HCT116 (cell line): ENCODE measurements around the gene NAA80. TPM values are rescaled to one million over a fixed set of nuclear protein-coding genes. Genes with fewer than 3 reads are reported as not detected.

ENCODE experiments used
- ATAC-seq: fragments of 200-7000 bp; cut with Tn5 transposase; 2 replicates; pipeline ENCODE4 v1.9.1; 2020; ENCODE audit warnings: mild to moderate bottlenecking, moderate library complexity
- BruUV-seq: library from RNA; stranded (reverse); fragments of 400-500 nt; replicated peaks from 2 replicates; lab custom pipeline; 2021; lab: Mats Ljungman, UMichigan
- CTCF ChIA-PET: fragments of 300-600 bp; sonication (Branson Sonifier 250); formaldehyde crosslinking; loops from one replicate; lab custom pipeline; 2021; ENCODE audit warnings: antibody characterized with exemption; lab: Charles Lee
- POLR2A ChIA-PET: fragments of 300-600, 350-600 bp; sonication (Branson Sonifier 250); formaldehyde crosslinking; loops from one replicate; lab custom pipeline; 2021; ENCODE audit warnings: antibody characterized with exemption; lab: Charles Lee
- RAD21 ChIA-PET, 2 experiments: fragments of 300-600 bp; sonication (Branson Sonifier 250); formaldehyde crosslinking; loops; one replicate each; lab custom pipeline; 2023; ENCODE audit warnings: low total read pairs in 2 of 2; ENCODE audit not compliant: uncharacterized antibody in 2 of 2, unreplicated experiment in 2 of 2, low non-redundant PET in 1 of 2; lab: Charles Lee
- DNase-seq: peaks from one replicate; pipeline ENCODE4 v3.0.0-alpha.2; 2010; ENCODE audit warnings: low read depth, low spot score
- H2AFZ ChIP-seq: fragments of 200-600 bp; shearing (Covaris generic), sonication (generic); 2 replicates; pipeline ENCODE4 v1.6.1; 2017; ENCODE audit warnings: low read depth, mixed run types, mixed read lengths, antibody characterized with exemption, low read length; ENCODE audit not compliant: poor library complexity, severe bottlenecking
- H3K27ac ChIP-seq: 2 replicates; pipeline ENCODE4 v1.5.1; 2012; ENCODE audit warnings: low read depth, low read length
- H3K27me3 ChIP-seq: fragments of 200-600 bp; sonication (generic); 2 replicates; pipeline ENCODE4 v1.6.1; 2016; ENCODE audit warnings: mixed run types, low read length, mixed read lengths; ENCODE audit not compliant: insufficient read depth
- H3K36me3 ChIP-seq, 2 experiments: fragments of 200-500 bp in 1 of 2; fragments of 200-600 bp in 1 of 2; sonication (Bioruptor generic) in 1 of 2; sonication (generic) in 1 of 2; 2 replicates each; pipeline versions ENCODE4 v1.5.1 to v1.6.1; 2014 to 2016; ENCODE audit warnings: low read length in 2 of 2, inconsistent platforms in 1 of 2, mixed read lengths in 1 of 2, mixed run types in 1 of 2; ENCODE audit not compliant: insufficient read depth in 2 of 2, control insufficient read depth in 1 of 2
- H3K4me1 ChIP-seq, 2 experiments: fragments of 200-600 bp in 1 of 2; sonication (generic) in 1 of 2; 2 replicates each; pipeline versions ENCODE4 v1.5.1 to v1.6.1; 2012 to 2017; ENCODE audit warnings: low read length in 2 of 2, inconsistent platforms in 1 of 2, mild to moderate bottlenecking in 1 of 2, mixed read lengths in 1 of 2, mixed run types in 1 of 2, moderate library complexity in 1 of 2; ENCODE audit not compliant: insufficient read depth in 2 of 2, control insufficient read depth in 1 of 2
- H3K4me2 ChIP-seq: fragments of 200-600 bp; sonication (generic); 2 replicates; pipeline ENCODE4 v1.6.1; 2017; ENCODE audit warnings: mixed run types, low read length, mixed read lengths
- H3K4me3 ChIP-seq, 2 experiments: fragments of 200-600 bp in 1 of 2; sonication (generic) in 1 of 2; replicated peaks in 1 of 2; 2 replicates each; pipeline ENCODE4 v1.5.1; 2011 to 2016; ENCODE audit warnings: low read length in 2 of 2, control low read depth in 1 of 2, low read depth in 1 of 2, mild to moderate bottlenecking in 1 of 2, mixed read lengths in 1 of 2, mixed run types in 1 of 2
- H3K79me2 ChIP-seq: fragments of 200-600 bp; sonication (generic); 2 replicates; pipeline ENCODE4 v1.6.1; 2017; ENCODE audit warnings: mild to moderate bottlenecking, mixed run types, low read length, moderate library complexity, mixed read lengths; ENCODE audit not compliant: insufficient read depth
- H3K9ac ChIP-seq: fragments of 200-600 bp; sonication (generic); 2 replicates; pipeline ENCODE4 v1.6.1; 2016; ENCODE audit warnings: low read length, mixed read lengths
- H3K9me2 ChIP-seq: fragments of 200-600 bp; sonication (generic), shearing (Covaris generic); 2 replicates; pipeline ENCODE4 v1.6.1; 2017; ENCODE audit warnings: mixed run types, mild to moderate bottlenecking, moderate library complexity; ENCODE audit not compliant: insufficient read depth
- H3K9me3 ChIP-seq, 2 experiments: fragments of 200-500 bp in 1 of 2; fragments of 200-600 bp in 1 of 2; sonication (Bioruptor generic) in 1 of 2; sonication (generic) in 1 of 2; 2 replicates each; pipeline ENCODE4 v1.6.1; 2014 to 2017; ENCODE audit warnings: low read length in 2 of 2, mixed read lengths in 2 of 2, inconsistent platforms in 1 of 2, low read depth in 1 of 2, mild to moderate bottlenecking in 1 of 2, mixed run types in 1 of 2, moderate library complexity in 1 of 2; ENCODE audit not compliant: control insufficient read depth in 1 of 2, insufficient read depth in 1 of 2
- H4K20me1 ChIP-seq: fragments of 200-600 bp; sonication (generic), shearing (Covaris generic); 2 replicates; pipeline ENCODE4 v1.6.1; 2017; ENCODE audit warnings: mixed run types, mild to moderate bottlenecking, moderate library complexity; ENCODE audit not compliant: insufficient read depth
- CBX3 ChIP-seq: IDR thresholded peaks from 2 replicates; pipeline ENCODE4 v1.6.1; 2012; ENCODE audit warnings: low read depth
- CEBPB ChIP-seq: IDR thresholded peaks from 2 replicates; pipeline ENCODE4 v1.6.1; 2012; ENCODE audit warnings: low read depth
- EGR1 ChIP-seq: IDR thresholded peaks from 2 replicates; pipeline ENCODE4 v1.6.1; 2012; ENCODE audit warnings: low read depth
- EZH2phosphoT487 ChIP-seq: fragments of 200-600 bp; IDR thresholded peaks from 2 replicates; pipeline ENCODE4 v1.6.1; 2018; ENCODE audit warnings: antibody characterized with exemption, borderline replicate concordance
- FOSL1 ChIP-seq: IDR thresholded peaks from 2 replicates; pipeline ENCODE4 v1.6.1; 2012; ENCODE audit warnings: low read depth
- POLR2A ChIP-seq: IDR thresholded peaks from 2 replicates; pipeline ENCODE4 v1.7.0; 2011; ENCODE audit warnings: borderline replicate concordance; ENCODE audit not compliant: insufficient read depth, insufficient read length; ENCODE audit errors: extremely low read depth
- TCF7L2 ChIP-seq: IDR thresholded peaks from 2 replicates; pipeline ENCODE4 v1.7.0; 2011; ENCODE audit warnings: borderline replicate concordance, inconsistent platforms; ENCODE audit not compliant: insufficient read depth, insufficient read length; ENCODE audit errors: extremely low read depth
- YY1 ChIP-seq: IDR thresholded peaks from 2 replicates; pipeline ENCODE4 v1.6.1; 2011; ENCODE audit warnings: low read length, low read depth, moderate library complexity, mild to moderate bottlenecking; ENCODE audit not compliant: insufficient replicate concordance; ENCODE audit errors: extremely low read depth
- ZBTB33 ChIP-seq: IDR thresholded peaks from 2 replicates; pipeline ENCODE4 v1.6.1; 2011; ENCODE audit warnings: mild to moderate bottlenecking, low read length, moderate library complexity; ENCODE audit not compliant: insufficient replicate concordance; ENCODE audit errors: extremely low read depth
- ZFX ChIP-seq: fragments of 450-650 bp; IDR thresholded peaks from 2 replicates; pipeline ENCODE4 v1.6.1; 2017
- intact Hi-C: fragments of 100-400 bp; cut with micrococcal nuclease; formaldehyde crosslinking; loops from 2 replicates; pipeline ENCODE4 v1.10.0; 2022
- total RNA-seq: library from RNA; stranded (reverse); gene quantifications from one replicate; pipeline ENCODE4 v1.2.1, GENCODE V29; 2021; ENCODE audit not compliant: unreplicated experiment

The NAA80 gene
- total RNA-seq, 1 experiment from 2014 or later = 21.3 TPM

DNA sequence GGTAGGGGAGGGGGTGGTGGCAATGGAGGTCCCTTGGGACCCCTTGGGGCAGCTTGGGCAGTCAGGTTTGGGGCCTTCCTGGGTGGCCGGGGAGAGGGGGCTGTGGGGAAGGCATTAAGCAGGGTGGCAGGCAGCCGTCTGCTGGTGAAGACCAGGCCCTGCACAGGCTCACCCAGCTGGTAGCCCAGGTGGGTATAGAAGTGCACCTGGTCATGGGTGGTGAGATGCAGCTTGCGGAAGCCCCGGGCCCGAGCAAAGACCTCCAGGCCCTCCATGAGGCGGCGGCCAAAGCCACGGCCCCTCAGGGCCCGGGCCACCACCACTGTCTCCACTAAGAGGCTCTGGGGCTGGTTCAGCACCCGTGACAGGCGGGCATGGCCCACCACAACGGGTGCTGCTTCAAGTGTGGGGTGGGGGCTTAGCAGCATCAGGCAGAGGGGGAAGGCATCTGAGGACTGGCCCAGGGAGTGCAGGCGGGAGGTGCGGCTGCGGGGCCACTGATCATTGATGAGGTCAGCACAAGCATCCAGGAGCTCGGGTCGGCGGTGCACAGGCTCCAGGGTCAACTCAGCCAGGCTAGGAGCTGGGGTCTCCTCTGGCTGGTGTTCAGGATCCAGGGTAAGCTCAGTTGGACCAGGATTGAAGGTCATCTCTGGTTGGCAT is 2.4 kb downstream of the NAA80 start (continued):
- TF ChIP-seq ZBTB33 (no peak), CBX3 (no peak), EGR1 (no peak), CEBPB (no peak), YY1 (no peak), POLR2A (no peak), EZH2phosphoT487 (no peak), FOSL1 (no peak), TCF7L2 (no peak), ZFX (no peak)

GRCh38 chr3:50295553-50296431 is 3.4 kb downstream of the NAA80 start:
- ChIA-PET CTCF (no interaction called here), POLR2A (no interaction called here), RAD21 (no interaction called here)
- Histone ChIP-seq H3K4me3 (no peak overlapping the region), H3K9me3 (no peaks in the 10 kb centered on the region), H3K27ac (no peak overlapping the region), H3K79me2 (peaks cover 17% of the 10 kb centered on the region), H3K4me1 (peaks cover 15 to 35% of the 10 kb centered on the region in 2 experiments), H3K9ac (no peak overlapping the region), H3K36me3 (peaks cover 0 to under 1% of the 10 kb centered on the region in 2 experiments; a peak in 1 of 4 replicates), H2AFZ (no peak overlapping the region), H4K20me1 (no peaks in the 10 kb centered on the region)
- ATAC-seq (no peak), DNase-seq (no peak)
- BruUV-seq = no TSS peak
- no peak for TF ChIP-seq YY1
- TF ChIP-seq, all 23 proteins: peak for 0
- no peaks in the 10 kb centered on the region for H3K9me2 ChIP-seq
- H3K4me2 ChIP-seq = no peak overlapping the region
- no peaks in the 10 kb centered on the region for H3K27me3 ChIP-seq
- intact Hi-C loops = no loop called here
